OCI-LY1 (cell line): ENCODE data around the gene ATP1A4.

Source experiments
- CTCF ChIP-seq: fragments of 200-600 bp; sonication (generic), shearing (Covaris generic); IDR thresholded peaks from 2 replicates; pipeline ENCODE4 v1.5.1; 2017; ENCODE audit warnings: mild to moderate bottlenecking, antibody characterized with exemption, low read length, moderate library complexity, mixed read lengths
- EZH2 ChIP-seq: fragments of 200-600 bp; sonication (generic), shearing (Covaris generic); IDR thresholded peaks from 2 replicates; pipeline ENCODE4 v1.8.0; 2017; ENCODE audit warnings: borderline replicate concordance, mixed run types, mild to moderate bottlenecking, antibody characterized with exemption, low read length, moderate library complexity, mixed read lengths

GRCh38 chr1:160216301-160216700 lies 64.9 kb downstream of the ATP1A4 start:
- TF ChIP-seq CTCF (no peak), EZH2 (no peak)
